ENCODE results near the gene NOL4L. TPM values are rescaled to one million over a fixed set of nuclear protein-coding genes. Genes with fewer than 3 reads are reported as not detected.

The NOL4L gene
- polyA plus RNA-seq, 1 donor (not counting 4 experiments of a cell fraction or from before 2014, with no cell fraction given) = 1.0 TPM

GRCh38 chr20:32556312-32557184 lies 28.6 kb downstream of the NOL4L start:
- H3K9ac ChIP-seq (ENCODE audit: control insufficient read depth, extremely low read depth, insufficient read depth, low read length) = no peak overlapping the region
- TF ChIP-seq CTCF (optimal IDR thresholded peaks at IDR 0.05 in 1 of 3, IDR thresholded peaks at IDR 0.05 in 1 of 3, conservative IDR thresholded peaks at IDR 0.05 in 1 of 3; ENCODE audit: extremely low read depth in 1 of 3, insufficient read depth in 2 of 3, low read length in 3 of 3) = no peak
- H3K36me3 ChIP-seq (ENCODE audit: control insufficient read depth in 2 of 2, extremely low read depth in 1 of 2, insufficient read depth in 2 of 2, low read length in 2 of 2) = no peaks in the 10 kb centered on the region
- H3K4me2 ChIP-seq (ENCODE audit: control insufficient read depth, extremely low read depth, insufficient read depth, low read depth, low read length) = no peak overlapping the region
- no peaks in the 10 kb centered on the region for H3K4me1 ChIP-seq (ENCODE audit: control insufficient read depth, extremely low read depth, insufficient read depth, low read length)
- H3K9me1 ChIP-seq (ENCODE audit: control insufficient read depth, extremely low read depth, insufficient read depth, low read length) = no peaks in the 10 kb centered on the region
- H3K4me3 ChIP-seq (ENCODE audit: control insufficient read depth in 2 of 3, extremely low read depth in 1 of 3, insufficient read depth in 2 of 3, low read depth in 1 of 3, low read length in 3 of 3) = no peak overlapping the region
- H2AFZ ChIP-seq (ENCODE audit: control insufficient read depth, low read length) = no peak overlapping the region
- dilution Hi-C loops (cut with MboI; ENCODE audit: extremely low pct_ligation_motif_present, low sequenced_read_pairs) = no loop called here
- no peak overlapping the region for H3K27ac ChIP-seq (ENCODE audit: control insufficient read depth, insufficient read depth, low read length)
- H3K79me2 ChIP-seq (ENCODE audit: control insufficient read depth, insufficient read depth, low read length) = no peaks in the 10 kb centered on the region
- DNase-seq (ENCODE audit: low read depth, low spot score) (no peak), FAIRE-seq (no peak)
- no peaks in the 10 kb centered on the region for H3K9me3 ChIP-seq (ENCODE audit: control insufficient read depth, low read depth, low read length)
- peaks cover 2% of the 10 kb centered on the region for H4K20me1 ChIP-seq (ENCODE audit: control insufficient read depth, extremely low read depth, insufficient read depth, low read length)
- peaks cover 36% of the 10 kb centered on the region for H3K27me3 ChIP-seq (ENCODE audit: control insufficient read depth, extremely low read depth, insufficient read depth, low read length)

GRCh38 chr20:32555584-32555983 lies 29.5 kb downstream of the NOL4L start:
- no peaks in the 10 kb centered on the region for H3K36me3 ChIP-seq (ENCODE audit: control insufficient read depth in 2 of 2, extremely low read depth in 1 of 2, insufficient read depth in 2 of 2, low read length in 2 of 2)
- no peak overlapping the region for H3K4me3 ChIP-seq (ENCODE audit: control insufficient read depth in 2 of 3, extremely low read depth in 1 of 3, insufficient read depth in 2 of 3, low read depth in 1 of 3, low read length in 3 of 3)
- no peak overlapping the region for H3K27ac ChIP-seq (ENCODE audit: control insufficient read depth, insufficient read depth, low read length)
- no peaks in the 10 kb centered on the region for H3K9me3 ChIP-seq (ENCODE audit: control insufficient read depth, low read depth, low read length)
- no peaks in the 10 kb centered on the region for H3K79me2 ChIP-seq (ENCODE audit: control insufficient read depth, insufficient read depth, low read length)
- no peak overlapping the region for H2AFZ ChIP-seq (ENCODE audit: control insufficient read depth, low read length)
- H3K9ac ChIP-seq (ENCODE audit: control insufficient read depth, extremely low read depth, insufficient read depth, low read length) = no peak overlapping the region
- TF ChIP-seq CTCF (optimal IDR thresholded peaks at IDR 0.05 in 1 of 3, IDR thresholded peaks at IDR 0.05 in 1 of 3, conservative IDR thresholded peaks at IDR 0.05 in 1 of 3; ENCODE audit: extremely low read depth in 1 of 3, insufficient read depth in 2 of 3, low read length in 3 of 3) (no peak), EZH2 (IDR thresholded peaks at IDR 0.05; ENCODE audit: low read length) (no peak)
- H3K4me1 ChIP-seq (ENCODE audit: control insufficient read depth, extremely low read depth, insufficient read depth, low read length) = no peaks in the 10 kb centered on the region
- DNase-seq (ENCODE audit: low read depth, low spot score) = no peak
- peaks cover 27% of the 10 kb centered on the region for H3K27me3 ChIP-seq (ENCODE audit: control insufficient read depth, extremely low read depth, insufficient read depth, low read length)
- dilution Hi-C loops (cut with MboI; ENCODE audit: extremely low pct_ligation_motif_present, low sequenced_read_pairs) = no loop called here
- no peaks in the 10 kb centered on the region for H3K9me1 ChIP-seq (ENCODE audit: control insufficient read depth, extremely low read depth, insufficient read depth, low read length)
- no peak for FAIRE-seq
- H3K4me2 ChIP-seq (ENCODE audit: control insufficient read depth, extremely low read depth, insufficient read depth, low read depth, low read length) = no peak overlapping the region
- peaks cover 2% of the 10 kb centered on the region for H4K20me1 ChIP-seq (ENCODE audit: control insufficient read depth, extremely low read depth, insufficient read depth, low read length)

All from keratinocyte (primary cell).